Naive B cell (primary cell): ENCODE measurements around the gene GLP1R. TPM values are rescaled to one million over a fixed set of nuclear protein-coding genes. Genes with fewer than 3 reads are reported as not detected.

Experiments used
- polyA plus RNA-seq, 6 donors: library from polyadenylated mRNA; unstranded; fragments of 300-500 nt; fragmentation: Illumina TruSeq; gene quantifications; one replicate each; pipeline ENCODE4 v1.2.3, GENCODE V29; 2021; ENCODE audit warnings: low read depth in 6 of 6

The GLP1R gene
- polyA plus RNA-seq, 6 donors from 2014 or later, result not detected

Other genes starting within 250 kb of the GLP1R start
- 10 to 100 TPM; 16.4 to 21.0 (median 18.7) TPM for gene SAYSD1, start 66.4 kb downstream of the GLP1R start, polyA plus RNA-seq
- under 1 TPM in 1 of 6 donors, not detected in 5; 0.16 TPM for gene KCNK5, start 180.7 kb downstream of the GLP1R start, polyA plus RNA-seq